CD4-positive, CD25-positive, alpha-beta regulatory T cell (primary cell): Measurements from ENCODE around the gene KRTAP10-6. TPM values are rescaled to one million over a fixed set of nuclear protein-coding genes. Genes with fewer than 3 reads are reported as not detected.

ENCODE experiments used
- polyA plus RNA-seq, 4 donors: library from polyadenylated mRNA; unstranded; fragments of 300-500 nt; fragmentation: Illumina TruSeq; gene quantifications; one replicate each; pipeline ENCODE4 v1.2.3, GENCODE V29; 2021
- total RNA-seq: library from RNA; stranded (reverse); gene quantifications from one replicate; pipeline ENCODE4 v1.2.3, GENCODE V29; 2022

Gene KRTAP10-6
- total and polyA plus RNA-seq, 5 donors from 2014 or later = not detected

Other genes starting within 250 kb of the KRTAP10-6 start
- gene TRPM2, start 238.9 kb downstream of the KRTAP10-6 start, total RNA-seq = 3.1 TPM
- 1 to 10 TPM in 2 of 4 donors, under 1 TPM in 2; 0.38 to 1.1 (median 0.79) TPM for gene TRPM2, start 238.9 kb downstream of the KRTAP10-6 start, polyA plus RNA-seq
- 1.6 TPM for gene LRRC3, start 137.0 kb downstream of the KRTAP10-6 start, total RNA-seq
- under 1 TPM; 0.15 to 0.44 (median 0.38) TPM for gene LRRC3, start 137.0 kb downstream of the KRTAP10-6 start, polyA plus RNA-seq
- not detected for gene KRTAP10-1, start 52.3 kb downstream of the KRTAP10-6 start, total RNA-seq
- gene KRTAP10-1, start 52.3 kb downstream of the KRTAP10-6 start, polyA plus RNA-seq = not detected
- not detected for gene KRTAP10-2, start 41.0 kb downstream of the KRTAP10-6 start, total RNA-seq
- gene KRTAP10-2, start 41.0 kb downstream of the KRTAP10-6 start, polyA plus RNA-seq = not detected
- gene KRTAP10-3, start 33.7 kb downstream of the KRTAP10-6 start, total RNA-seq = not detected
- gene KRTAP10-3, start 33.7 kb downstream of the KRTAP10-6 start, polyA plus RNA-seq = not detected
- not detected for gene KRTAP10-4, start 18.8 kb downstream of the KRTAP10-6 start, total RNA-seq
- not detected for gene KRTAP10-4, start 18.8 kb downstream of the KRTAP10-6 start, polyA plus RNA-seq
- gene KRTAP10-5, start 11.9 kb downstream of the KRTAP10-6 start, total RNA-seq = not detected
- gene KRTAP10-5, start 11.9 kb downstream of the KRTAP10-6 start, polyA plus RNA-seq = not detected
- not detected for gene KRTAP10-7, start 8.1 kb upstream of the KRTAP10-6 start, total RNA-seq
- gene KRTAP10-7, start 8.1 kb upstream of the KRTAP10-6 start, polyA plus RNA-seq = not detected
- not detected for gene KRTAP10-8, start 19.6 kb upstream of the KRTAP10-6 start, total RNA-seq
- gene KRTAP10-8, start 19.6 kb upstream of the KRTAP10-6 start, polyA plus RNA-seq = not detected
- not detected for gene KRTAP10-9, start 34.6 kb upstream of the KRTAP10-6 start, total RNA-seq
- not detected for gene KRTAP10-9, start 34.6 kb upstream of the KRTAP10-6 start, polyA plus RNA-seq
- gene KRTAP10-10, start 44.9 kb upstream of the KRTAP10-6 start, total RNA-seq = not detected
- not detected for gene KRTAP10-10, start 44.9 kb upstream of the KRTAP10-6 start, polyA plus RNA-seq
- not detected for gene KRTAP10-11, start 53.9 kb upstream of the KRTAP10-6 start, total RNA-seq
- not detected for gene KRTAP10-11, start 53.9 kb upstream of the KRTAP10-6 start, polyA plus RNA-seq
- not detected for gene KRTAP12-4, start 62.2 kb upstream of the KRTAP10-6 start, total RNA-seq
- not detected for gene KRTAP12-4, start 62.2 kb upstream of the KRTAP10-6 start, polyA plus RNA-seq
- gene KRTAP12-3, start 65.4 kb upstream of the KRTAP10-6 start, total RNA-seq = not detected
- gene KRTAP12-3, start 65.4 kb upstream of the KRTAP10-6 start, polyA plus RNA-seq = not detected
- gene KRTAP12-2, start 74.4 kb upstream of the KRTAP10-6 start, total RNA-seq = not detected
- not detected for gene KRTAP12-2, start 74.4 kb upstream of the KRTAP10-6 start, polyA plus RNA-seq
- gene KRTAP12-1, start 89.7 kb upstream of the KRTAP10-6 start, total RNA-seq = not detected
- gene KRTAP12-1, start 89.7 kb upstream of the KRTAP10-6 start, polyA plus RNA-seq = not detected
- not detected for gene KRTAP10-12, start 104.7 kb upstream of the KRTAP10-6 start, total RNA-seq
- not detected for gene KRTAP10-12, start 104.7 kb upstream of the KRTAP10-6 start, polyA plus RNA-seq
- gene TSPEAR, start 119.1 kb upstream of the KRTAP10-6 start, total RNA-seq = not detected
- gene TSPEAR, start 119.1 kb upstream of the KRTAP10-6 start, polyA plus RNA-seq = under 1 TPM in 1 of 4 donors, not detected in 3; 0.05 TPM
- gene UBE2G2, start 209.3 kb upstream of the KRTAP10-6 start, total RNA-seq = 109 TPM
- 10 to 100 TPM; 42.8 to 50.9 (median 49.0) TPM for gene UBE2G2, start 209.3 kb upstream of the KRTAP10-6 start, polyA plus RNA-seq
- 65.8 TPM for gene SUMO3, start 225.6 kb upstream of the KRTAP10-6 start, total RNA-seq
- gene SUMO3, start 225.6 kb upstream of the KRTAP10-6 start, polyA plus RNA-seq = 10 to 100 TPM; 76.3 to 88.9 (median 80.2) TPM